HL-60 (cell line): ENCODE data around the gene PLOD3.

Source experiments
- DNase-seq, 2 experiments: peaks; one replicate each; pipeline ENCODE4 v3.0.0-alpha.2; 2010 to 2020; ENCODE audit warnings: low read depth in 1 of 2, low spot score in 1 of 2
- H3K27ac ChIP-seq: fragments of 250-450 bp; sonication (Bioruptor Pico); replicated peaks from 2 replicates; pipeline ENCODE4 v1.5.1; 2020; ENCODE audit warnings: mild to moderate bottlenecking, moderate library complexity
- H3K27me3 ChIP-seq: fragments of 250-450 bp; sonication (Bioruptor Pico); 2 replicates; pipeline ENCODE4 v1.5.1; 2021; ENCODE audit warnings: mild to moderate bottlenecking, moderate library complexity; ENCODE audit not compliant: insufficient read depth, poor library complexity, severe bottlenecking
- H3K4me3 ChIP-seq: replicated peaks from 2 replicates; pipeline ENCODE4 v1.5.1; 2011; ENCODE audit warnings: mild to moderate bottlenecking, control low read depth, low read length; ENCODE audit not compliant: insufficient read depth
- CTCF ChIP-seq: IDR thresholded peaks from one replicate; pipeline ENCODE4 v1.5.1; 2011; ENCODE audit warnings: low read length, control low read depth, inconsistent platforms; ENCODE audit not compliant: insufficient read depth
- GABPA ChIP-seq: IDR thresholded peaks from 2 replicates; pipeline ENCODE4 v1.6.1; 2012; ENCODE audit warnings: low read depth
- POLR2AphosphoS5 ChIP-seq: IDR thresholded peaks from 2 replicates; pipeline ENCODE4 v1.6.1; 2012; ENCODE audit warnings: low read depth
- REST ChIP-seq: IDR thresholded peaks from 2 replicates; pipeline ENCODE4 v1.6.1; 2012; ENCODE audit warnings: low read depth; ENCODE audit not compliant: insufficient replicate concordance
- SPI1 ChIP-seq: IDR thresholded peaks from 2 replicates; pipeline ENCODE4 v1.6.1; 2012; ENCODE audit warnings: low read depth, mild to moderate bottlenecking, borderline replicate concordance

The PLOD3 gene

GRCh38 chr7:101236292-101236835 is 19.0 kb upstream of the PLOD3 start:
- DNase-seq, result no peak
- TF ChIP-seq POLR2AphosphoS5 (no peak), CTCF (no peak), SPI1 (no peak), GABPA (no peak), REST (no peak)
- Histone ChIP-seq H3K4me3 (no peak overlapping the region), H3K27ac (no peak overlapping the region), H3K27me3 (no peaks in the 10 kb centered on the region)

GRCh38 chr7:101235522-101235921 is 18.1 kb upstream of the PLOD3 start:
- Histone ChIP-seq H3K27me3 (no peaks in the 10 kb centered on the region), H3K27ac (no peak overlapping the region), H3K4me3 (no peak overlapping the region)
- no peak for DNase-seq
- TF ChIP-seq POLR2AphosphoS5 (no peak), SPI1 (no peak), CTCF (no peak), REST (no peak), GABPA (no peak)

GRCh38 chr7:101235050-101235449 is 17.7 kb upstream of the PLOD3 start:
- H3K4me3 ChIP-seq, result no peak overlapping the region
- no peak overlapping the region for H3K27ac ChIP-seq
- DNase-seq, result no peak
- H3K27me3 ChIP-seq, result no peaks in the 10 kb centered on the region
- TF ChIP-seq GABPA, result no peak
- no peak for TF ChIP-seq CTCF
- no peak for TF ChIP-seq POLR2AphosphoS5
- no peak for TF ChIP-seq REST
- TF ChIP-seq SPI1, result no peak
